H1 (cell line): ENCODE measurements around the gene YY1AP1. TPM values are rescaled to one million over a fixed set of nuclear protein-coding genes. Genes with fewer than 3 reads are reported as not detected.

Experiments
- CTCF ChIA-PET: fragments of 300-600 bp; sonication (Branson Sonifier 250); formaldehyde crosslinking; loops from one replicate; lab custom pipeline; 2021; ENCODE audit not compliant: partially characterized antibody; lab: Charles Lee
- POLR2A ChIA-PET: fragments of 300-600 bp; sonication (Branson Sonifier 250); formaldehyde crosslinking; loops from one replicate; lab custom pipeline; 2021; ENCODE audit warnings: inconsistent platforms; ENCODE audit not compliant: partially characterized antibody; lab: Charles Lee
- DNase-seq, 2 experiments: peaks; one replicate each; pipeline versions ENCODE4 v3.0.0 to v3.0.0-alpha.2; 2010 to 2022; ENCODE audit warnings: low spot score in 2 of 2, low read depth in 1 of 2, mixed read lengths in 1 of 2
- FAIRE-seq: peaks from 2 replicates; lab custom pipeline; 2011; peaks lifted over from hg19 to GRCh38; lab: Jason Lieb, UNC
- H2AFZ ChIP-seq: 2 replicates; pipeline ENCODE4 v1.8.1; 2012; ENCODE audit warnings: low read length, inconsistent platforms
- H2AK5ac ChIP-seq: 2 replicates; pipeline ENCODE4 v1.6.1; 2013; ENCODE audit warnings: low read depth, low read length
- H2BK120ac ChIP-seq: replicated peaks from 2 replicates; pipeline ENCODE3; 2013; ENCODE audit warnings: low read depth, low read length, inconsistent platforms
- H2BK12ac ChIP-seq: 2 replicates; pipeline ENCODE4 v1.6.1; 2013; ENCODE audit warnings: low read depth, low read length
- H2BK15ac ChIP-seq: 2 replicates; pipeline ENCODE4 v1.6.1; 2013; ENCODE audit warnings: low read length
- H2BK20ac ChIP-seq: 2 replicates; pipeline ENCODE4 v1.6.1; 2013; ENCODE audit warnings: low read length
- H2BK5ac ChIP-seq: 2 replicates; pipeline ENCODE4 v1.6.1; 2013; ENCODE audit warnings: low read depth, low read length
- H3K14ac ChIP-seq: 2 replicates; pipeline ENCODE4 v1.6.1; 2013; ENCODE audit warnings: inconsistent platforms; ENCODE audit not compliant: insufficient read length
- H3K18ac ChIP-seq: 2 replicates; pipeline ENCODE4 v1.6.1; 2013; ENCODE audit warnings: low read length; ENCODE audit errors: extremely low read depth
- H3K23ac ChIP-seq: 2 replicates; pipeline ENCODE4 v1.6.1; 2013; ENCODE audit warnings: inconsistent platforms; ENCODE audit not compliant: insufficient read length
- H3K23me2 ChIP-seq: 2 replicates; pipeline ENCODE4 v1.6.1; 2013; ENCODE audit warnings: low read depth, low read length
- H3K27ac ChIP-seq: 2 replicates; pipeline ENCODE4 v1.6.1; 2011; ENCODE audit warnings: low read depth, low read length, inconsistent platforms
- H3K27me3 ChIP-seq, 4 experiments: replicated peaks in 1 of 4; 1 replicate in 1 of 4; 2 replicates in 3 of 4; pipeline versions ENCODE4 v1.6.1 to v1.8.1; 2011 to 2013; ENCODE audit warnings: low read length in 3 of 4, mild to moderate bottlenecking in 3 of 4, inconsistent platforms in 2 of 4, mixed read lengths in 2 of 4, moderate library complexity in 1 of 4; ENCODE audit not compliant: control insufficient read depth in 3 of 4, insufficient read depth in 3 of 4; ENCODE audit errors: extremely low read depth in 1 of 4
- H3K36me3 ChIP-seq, 4 experiments: 2 replicates each; pipeline versions ENCODE4 v1.6.1 to v1.8.1; 2011 to 2013; ENCODE audit warnings: mild to moderate bottlenecking in 4 of 4, low read length in 3 of 4, moderate library complexity in 2 of 4, control low read depth in 1 of 4, inconsistent platforms in 1 of 4; ENCODE audit not compliant: insufficient read depth in 4 of 4, control insufficient read depth in 2 of 4
- H3K4ac ChIP-seq: replicated peaks from 2 replicates; pipeline ENCODE3; 2013; ENCODE audit warnings: low read length, low read depth, mixed read lengths, inconsistent platforms; ENCODE audit not compliant: insufficient read length
- H3K4me1 ChIP-seq, 4 experiments: replicated peaks in 1 of 4; 1 replicate in 1 of 4; 2 replicates in 3 of 4; pipeline versions ENCODE4 v1.6.1 to v1.8.1; 2011 to 2013; ENCODE audit warnings: low read length in 3 of 4, inconsistent platforms in 2 of 4, mixed read lengths in 1 of 4; ENCODE audit not compliant: insufficient read depth in 4 of 4, control insufficient read depth in 3 of 4
- H3K4me2 ChIP-seq, 2 experiments: 2 replicates each; pipeline versions ENCODE4 v1.6.1 to v1.8.1; 2011 to 2013; ENCODE audit warnings: low read depth in 2 of 2, low read length in 2 of 2, control low read depth in 1 of 2, inconsistent platforms in 1 of 2, mild to moderate bottlenecking in 1 of 2; ENCODE audit not compliant: insufficient read depth in 1 of 2
- H3K4me3 ChIP-seq, 4 experiments: fragments of 200-600, 300-600 bp in 1 of 4; sonication (generic), shearing (Covaris generic), sonication (Bioruptor Twin) in 1 of 4; 2 replicates each; pipeline versions ENCODE4 v1.5.1 to v1.8.1; 2011 to 2016; ENCODE audit warnings: low read length in 4 of 4, low read depth in 3 of 4, control low read depth in 2 of 4, inconsistent platforms in 2 of 4, mild to moderate bottlenecking in 2 of 4, mixed read lengths in 1 of 4, moderate library complexity in 1 of 4; ENCODE audit not compliant: insufficient read depth in 2 of 4; ENCODE audit errors: extremely low read depth in 1 of 4
- H3K56ac ChIP-seq: replicated peaks from 2 replicates; pipeline ENCODE3; 2013; ENCODE audit warnings: low read depth, mild to moderate bottlenecking, mixed read lengths, low read length, inconsistent platforms; ENCODE audit not compliant: insufficient read length
- H3K79me1 ChIP-seq: 2 replicates; pipeline ENCODE4 v1.6.1; 2013; ENCODE audit warnings: low read depth, low read length, control low read depth
- H3K79me2 ChIP-seq, 2 experiments: 2 replicates each; pipeline versions ENCODE4 v1.6.1 to v1.8.1; 2012 to 2013; ENCODE audit warnings: low read length in 2 of 2, mild to moderate bottlenecking in 2 of 2, inconsistent platforms in 1 of 2; ENCODE audit not compliant: insufficient read depth in 2 of 2, control insufficient read depth in 1 of 2
- H3K9ac ChIP-seq, 4 experiments: replicated peaks in 1 of 4; 1 replicate in 1 of 4; 2 replicates in 3 of 4; pipeline versions ENCODE4 v1.6.1 to v1.8.1; 2011 to 2013; ENCODE audit warnings: low read depth in 3 of 4, low read length in 3 of 4, control low read depth in 2 of 4, mild to moderate bottlenecking in 2 of 4, moderate library complexity in 2 of 4, inconsistent platforms in 1 of 4; ENCODE audit errors: extremely low read depth in 1 of 4
- H3K9me3 ChIP-seq, 2 experiments: 2 replicates each; pipeline versions ENCODE4 v1.6.1 to v1.8.1; 2012 to 2013; ENCODE audit warnings: mild to moderate bottlenecking in 2 of 2, moderate library complexity in 2 of 2, control low read depth in 1 of 2, inconsistent platforms in 1 of 2, low read depth in 1 of 2, low read length in 1 of 2, mixed read lengths in 1 of 2; ENCODE audit not compliant: insufficient read depth in 2 of 2
- H4K20me1 ChIP-seq, 2 experiments: replicated peaks in 1 of 2; 2 replicates each; pipeline versions ENCODE3 to v1.8.1; 2011 to 2013; ENCODE audit warnings: inconsistent platforms in 2 of 2, low read length in 2 of 2, mild to moderate bottlenecking in 1 of 2; ENCODE audit not compliant: insufficient read depth in 2 of 2, control insufficient read depth in 1 of 2
- H4K5ac ChIP-seq: 2 replicates; pipeline ENCODE4 v1.6.1; 2013; ENCODE audit warnings: low read length, low read depth, mixed read lengths, inconsistent platforms; ENCODE audit not compliant: insufficient read length
- H4K8ac ChIP-seq: 2 replicates; pipeline ENCODE4 v1.8.0; 2013; ENCODE audit warnings: mild to moderate bottlenecking, moderate library complexity, low read length, inconsistent platforms; ENCODE audit not compliant: insufficient read depth; ENCODE audit errors: extremely low read depth
- H4K91ac ChIP-seq: replicated peaks from 2 replicates; pipeline ENCODE3; 2013; ENCODE audit warnings: low read length, mixed read lengths, inconsistent platforms; ENCODE audit not compliant: insufficient read length
- EGR1 ChIP-seq: IDR thresholded peaks from 2 replicates; pipeline ENCODE4 v1.6.1; 2011; ENCODE audit warnings: low read depth, low read length, borderline replicate concordance
- RAD21 ChIP-seq, 2 experiments: IDR thresholded peaks in 1 of 2; conservative IDR thresholded peaks in 1 of 2; 2 replicates each; pipeline ENCODE4 v1.6.1; 2011; ENCODE audit warnings: low read depth in 2 of 2, low read length in 2 of 2, improper control_type of control experiment in 1 of 2, inconsistent platforms in 1 of 2, mild to moderate bottlenecking in 1 of 2, moderate library complexity in 1 of 2
- WGBS, 2 experiments: shearing (Covaris generic) in 1 of 2; methylation state at CpG; one replicate each; pipeline versions ENCODE4 v1.1.6 to v1.1.7; 2013 to 2015; ENCODE audit warnings: low lambda C conversion rate in 2 of 2, mixed read lengths in 2 of 2, inconsistent platforms in 1 of 2, low coverage in 1 of 2, missing lambda C conversion rate in 1 of 2; ENCODE audit not compliant: insufficient replicate concordance in 2 of 2, insufficient coverage in 1 of 2, insufficient read length in 1 of 2; ENCODE audit errors: extremely low coverage in 1 of 2, missing lambda C conversion rate in 1 of 2; 5-methylcytosine and 5-hydroxymethylcytosine counted together
- polyA plus RNA-seq, 7 experiments: library from polyadenylated mRNA; depleted of rRNA in 3 of 7; stranded (reverse) in 5 of 7; unstranded in 2 of 7; fragments of >200 nt in 5 of 7; fragments of 200-250 nt in 2 of 7; gene quantifications; 1 replicate in 5 of 7; 2 replicates in 1 of 7; 4 replicates in 1 of 7; pipeline versions ENCODE4 v1.2.1 to v1.2.3, GENCODE V29; 2011 to 2013; ENCODE audit warnings: missing spikeins in 2 of 7, mixed read lengths in 2 of 7
- total RNA-seq: library from RNA; stranded (reverse); fragmentation: NEBNext Ultra II Directional; extraction: Animal tissue kit (Norgen Biotek cat#: 25700); gene quantifications from 2 replicates; pipeline ENCODE4 v1.2.1, GENCODE V29; 2021
- TF ChIP-seq, protein P1 (sequence below), 3 experiments: IDR thresholded peaks; 1 replicate in 2 of 3; 2 replicates in 1 of 3; pipeline versions ENCODE4 v1.5.1 to v1.6.1; 2011; ENCODE audit warnings: low read length in 3 of 3, mild to moderate bottlenecking in 3 of 3, inconsistent platforms in 2 of 3, low read depth in 1 of 3, moderate library complexity in 1 of 3; ENCODE audit not compliant: insufficient read depth in 1 of 3; ENCODE audit errors: control extremely low read depth in 1 of 3

YY1AP1 gene
- total and polyA plus RNA-seq, 2 of the 8 experiments (the other 6 are each of a cell fraction or from before 2014, with no cell fraction given), result 44.2 to 48.6 TPM

DNA sequence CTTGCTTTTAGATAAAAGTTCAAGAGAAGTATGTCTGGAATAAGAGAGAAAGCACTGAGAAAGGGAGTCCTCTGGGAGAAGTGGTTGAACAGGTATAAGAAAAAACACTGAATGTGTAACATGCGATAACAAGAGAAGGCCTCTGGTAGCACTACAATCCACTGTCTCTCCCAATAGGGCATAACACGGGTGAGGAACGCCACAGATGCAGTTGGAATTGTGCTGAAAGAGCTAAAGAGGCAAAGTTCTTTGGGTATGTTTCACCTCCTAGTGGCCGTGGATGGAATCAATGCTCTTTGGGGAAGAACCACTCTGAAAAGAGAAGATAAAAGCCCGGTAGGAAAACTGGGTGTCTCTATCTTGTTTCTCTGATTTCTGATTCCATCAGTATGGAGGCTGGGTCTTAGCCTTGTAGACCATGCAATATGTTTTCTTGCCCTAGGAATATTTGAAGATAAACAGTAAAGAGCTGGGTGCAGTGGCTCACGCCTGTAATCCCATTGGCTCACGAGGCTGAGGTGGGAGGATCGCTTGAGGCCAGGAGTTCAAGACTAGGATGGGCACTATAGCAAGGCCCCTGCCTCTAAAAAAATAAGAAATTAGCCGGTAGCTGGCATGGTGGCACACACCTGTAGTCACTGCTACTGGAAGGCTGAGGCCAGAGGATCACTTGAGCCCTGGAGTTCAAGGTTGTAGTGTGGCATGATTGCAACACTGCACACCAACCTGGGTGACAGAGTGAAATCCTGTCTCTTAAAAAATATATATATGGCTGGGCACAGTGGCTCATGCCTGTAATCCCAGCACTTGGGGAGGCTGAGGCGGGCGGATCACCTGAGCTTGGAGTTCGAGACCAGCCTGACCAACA lies 40.7 kb upstream of the YY1AP1 start:
- 78% methylated on average over 12 of the region's 12 CpGs; no CpG with 5 or more reads in 1 of the 2 experiments for WGBS, 2 experiments
- H2AFZ ChIP-seq, result no peak overlapping the region
- no peak overlapping the region for H2BK120ac ChIP-seq
- H4K8ac ChIP-seq, result no peak overlapping the region
- no peaks in the 10 kb centered on the region for H3K4me1 ChIP-seq
- H3K36me3 ChIP-seq, result peaks cover 4 to 43% (median 16%) of the 10 kb centered on the region in 4 experiments; a peak in 7 of 8 replicates
- H3K4me2 ChIP-seq, result no peak overlapping the region
- no peak overlapping the region for H3K9ac ChIP-seq
- H2BK5ac ChIP-seq, result no peak overlapping the region
- H3K79me2 ChIP-seq, result no peaks in the 10 kb centered on the region
- peak; percentile 19 to 73 for DNase-seq
- no peaks in the 10 kb centered on the region for H3K23me2 ChIP-seq
- H4K91ac ChIP-seq, result no peak overlapping the region
- no peaks in the 10 kb centered on the region for H3K9me3 ChIP-seq
- H3K27me3 ChIP-seq, result no peaks in the 10 kb centered on the region
- H3K18ac ChIP-seq, result no peak overlapping the region
- H3K23ac ChIP-seq, result no peak overlapping the region
- no peak overlapping the region for H4K5ac ChIP-seq
- no peak overlapping the region for H3K27ac ChIP-seq
- no peak overlapping the region for H2AK5ac ChIP-seq
- H2BK12ac ChIP-seq, result no peak overlapping the region
- H3K4ac ChIP-seq, result no peak overlapping the region
- peak; percentile 72 to 75 for TF ChIP-seq RAD21 (IDR thresholded peaks at IDR 0.05 in 1 of 2, conservative IDR thresholded peaks at IDR 0.05 in 1 of 2; ENCODE audit: low read depth in 2 of 2, low read length in 2 of 2)
- TF ChIP-seq, protein P1, sequence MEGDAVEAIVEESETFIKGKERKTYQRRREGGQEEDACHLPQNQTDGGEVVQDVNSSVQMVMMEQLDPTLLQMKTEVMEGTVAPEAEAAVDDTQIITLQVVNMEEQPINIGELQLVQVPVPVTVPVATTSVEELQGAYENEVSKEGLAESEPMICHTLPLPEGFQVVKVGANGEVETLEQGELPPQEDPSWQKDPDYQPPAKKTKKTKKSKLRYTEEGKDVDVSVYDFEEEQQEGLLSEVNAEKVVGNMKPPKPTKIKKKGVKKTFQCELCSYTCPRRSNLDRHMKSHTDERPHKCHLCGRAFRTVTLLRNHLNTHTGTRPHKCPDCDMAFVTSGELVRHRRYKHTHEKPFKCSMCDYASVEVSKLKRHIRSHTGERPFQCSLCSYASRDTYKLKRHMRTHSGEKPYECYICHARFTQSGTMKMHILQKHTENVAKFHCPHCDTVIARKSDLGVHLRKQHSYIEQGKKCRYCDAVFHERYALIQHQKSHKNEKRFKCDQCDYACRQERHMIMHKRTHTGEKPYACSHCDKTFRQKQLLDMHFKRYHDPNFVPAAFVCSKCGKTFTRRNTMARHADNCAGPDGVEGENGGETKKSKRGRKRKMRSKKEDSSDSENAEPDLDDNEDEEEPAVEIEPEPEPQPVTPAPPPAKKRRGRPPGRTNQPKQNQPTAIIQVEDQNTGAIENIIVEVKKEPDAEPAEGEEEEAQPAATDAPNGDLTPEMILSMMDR (IDR thresholded peaks at IDR 0.05; ENCODE audit: control extremely low read depth in 1 of 3, insufficient read depth in 1 of 3, low read depth in 1 of 3, low read length in 3 of 3), result peak in 2 of 3 experiments; percentile 72 to 80; a peak in 3 of 4 replicates
- no peak for TF ChIP-seq EGR1
- POLR2A ChIA-PET, result interaction anchor here (0.6 to 1.0 kb wide), 4 partner anchors 71 to 389 kb away, joined by 3 read pairs; no protein-coding TSS in a partner anchor
- peak; percentile 87 for FAIRE-seq
- no peak overlapping the region for H2BK20ac ChIP-seq
- H3K56ac ChIP-seq, result no peak overlapping the region
- peaks cover 0 to 2% of the 10 kb centered on the region in 2 experiments for H4K20me1 ChIP-seq
- no peaks in the 10 kb centered on the region for H3K79me1 ChIP-seq
- no peak overlapping the region for H3K4me3 ChIP-seq
- no peak overlapping the region for H3K14ac ChIP-seq
- CTCF ChIA-PET, result interaction anchor here (0.6 to 2.1 kb wide), 25 partner anchors 9 to 424 kb away, joined by 3 to 7 read pairs (median 3); no protein-coding TSS in a partner anchor
- H2BK15ac ChIP-seq, result no peak overlapping the region
